IPS-18c (cell line): ENCODE measurements around the gene CHTF18.
A peak's percentile ranks its signal among the peaks of the same experiment; 100 is the strongest.
"Not testable (repeated sequence)": the region's sequence is repeated elsewhere in the genome, so short reads cannot be mapped to it uniquely, and the experiment has no call there.

Source experiments
- H3K4me3 ChIP-seq: 2 replicates; pipeline ENCODE4 v1.7.0; 2013; ENCODE audit warnings: low read depth, mild to moderate bottlenecking, low read length, moderate library complexity; ENCODE audit not compliant: insufficient read depth
- H3K9me3 ChIP-seq: one replicate; pipeline ENCODE4 v1.6.1; 2013; ENCODE audit warnings: mild to moderate bottlenecking, low read length, moderate library complexity; ENCODE audit not compliant: control insufficient read depth, insufficient read depth

The CHTF18 gene

DNA sequence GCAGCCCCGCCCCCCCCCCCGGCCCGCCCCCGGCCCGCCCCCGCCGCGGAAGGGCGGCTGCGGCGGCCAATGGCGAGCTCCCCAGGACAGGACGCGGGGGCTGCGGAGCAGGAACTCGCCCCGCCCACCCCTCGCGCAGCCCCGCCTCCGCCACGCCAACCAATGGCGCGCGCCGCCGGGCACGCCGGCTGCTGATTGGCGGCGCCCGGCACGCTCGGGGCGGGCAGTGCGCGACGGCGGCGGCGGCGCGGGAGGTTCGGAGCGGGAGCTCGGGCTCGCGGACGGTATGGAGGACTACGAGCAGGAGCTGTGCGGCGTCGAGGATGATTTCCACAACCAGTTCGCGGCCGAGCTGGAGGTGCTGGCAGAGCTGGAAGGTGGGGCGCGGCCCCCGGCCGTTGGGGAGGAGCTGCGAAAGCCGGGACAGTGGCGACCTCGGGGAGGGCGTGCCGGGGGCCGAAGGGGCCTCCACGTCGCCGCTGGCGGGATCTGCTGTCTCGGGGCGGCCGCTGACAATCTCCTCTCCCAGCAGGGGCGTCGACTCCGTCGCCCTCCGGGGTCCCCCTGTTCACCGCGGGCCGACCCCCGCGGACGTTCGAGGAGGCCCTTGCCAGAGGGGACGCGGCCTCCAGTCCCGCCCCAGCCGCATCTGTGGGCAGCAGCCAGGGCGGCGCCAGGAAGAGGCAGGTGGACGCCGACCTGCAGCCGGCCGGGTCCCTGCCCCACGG lies at the start of gene CHTF18:
CHTF18 (plus strand) TSS at position 222 of the 728 bp plus-strand sequence; CDS start at position 287, 65 bp downstream.
- Histone ChIP-seq H3K4me3 (peak within 1 kb of the TSS; percentile 92), H3K9me3 (no peaks in the 10 kb centered on the region)

DNA sequence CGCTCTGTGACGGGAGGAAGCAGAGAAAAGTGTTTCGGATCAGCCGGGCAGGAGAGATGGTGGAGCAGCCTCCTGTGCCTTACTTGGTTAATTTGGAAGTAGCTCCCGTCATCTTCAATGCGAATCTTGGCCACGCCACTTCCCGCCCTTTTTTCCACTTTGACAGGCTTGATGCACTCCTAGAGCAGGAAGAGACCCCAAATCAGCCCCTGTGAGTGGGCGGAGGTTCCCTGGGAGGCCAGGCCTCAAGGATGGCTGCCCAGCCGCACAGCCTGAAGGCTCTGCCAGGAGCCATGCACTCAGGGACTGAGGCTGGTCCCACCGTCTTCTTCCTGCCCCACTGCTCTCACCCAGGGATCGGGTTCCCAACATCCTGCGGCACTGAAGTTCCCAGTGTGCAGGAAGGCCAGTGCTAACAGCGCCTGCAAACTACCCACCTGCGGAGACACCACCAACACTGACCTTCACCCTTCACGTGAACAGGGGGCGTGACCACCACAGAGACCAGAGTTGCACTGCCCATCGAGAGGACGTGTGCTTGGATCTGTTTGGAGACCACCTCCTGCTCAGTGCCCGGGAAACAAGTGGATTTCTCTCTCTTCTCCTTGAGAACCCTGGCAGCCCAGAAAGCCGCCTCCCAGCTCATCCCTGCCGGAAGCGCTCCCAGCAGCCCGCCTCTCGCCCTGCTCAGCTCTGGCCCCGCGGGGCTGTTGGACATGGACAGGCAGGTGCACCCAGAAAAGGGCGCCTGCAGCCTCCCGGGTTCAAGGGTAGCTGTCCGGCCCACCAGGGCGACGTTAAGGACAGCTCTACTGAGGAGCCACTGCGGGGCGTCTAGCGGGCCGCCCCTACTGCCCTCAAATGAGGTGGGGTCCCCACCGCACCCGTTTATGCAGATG lies 48.6 kb upstream of the CHTF18 start:
- peak overlapping the region; percentile 92 for H3K4me3 ChIP-seq
- no peaks in the 10 kb centered on the region for H3K9me3 ChIP-seq

DNA sequence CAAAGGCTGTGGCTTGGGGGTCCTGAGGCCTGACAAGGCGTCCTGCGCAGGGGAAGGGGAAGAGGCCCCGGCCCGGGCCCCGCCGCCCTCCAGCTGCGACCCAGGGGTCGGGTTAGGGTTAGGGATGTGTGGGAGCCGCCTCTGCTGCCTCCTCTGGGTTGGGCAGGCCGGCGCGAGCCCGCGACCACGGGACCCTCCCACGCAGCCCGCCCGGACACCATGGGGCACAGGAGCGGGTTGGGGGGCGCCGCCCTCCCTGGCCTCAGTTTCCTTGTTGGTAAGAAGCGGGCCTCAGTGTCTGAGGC lies 48.0 kb upstream of the CHTF18 start:
- Histone ChIP-seq H3K9me3 (no peaks in the 10 kb centered on the region), H3K4me3 (peak overlapping the region; percentile 92)

DNA sequence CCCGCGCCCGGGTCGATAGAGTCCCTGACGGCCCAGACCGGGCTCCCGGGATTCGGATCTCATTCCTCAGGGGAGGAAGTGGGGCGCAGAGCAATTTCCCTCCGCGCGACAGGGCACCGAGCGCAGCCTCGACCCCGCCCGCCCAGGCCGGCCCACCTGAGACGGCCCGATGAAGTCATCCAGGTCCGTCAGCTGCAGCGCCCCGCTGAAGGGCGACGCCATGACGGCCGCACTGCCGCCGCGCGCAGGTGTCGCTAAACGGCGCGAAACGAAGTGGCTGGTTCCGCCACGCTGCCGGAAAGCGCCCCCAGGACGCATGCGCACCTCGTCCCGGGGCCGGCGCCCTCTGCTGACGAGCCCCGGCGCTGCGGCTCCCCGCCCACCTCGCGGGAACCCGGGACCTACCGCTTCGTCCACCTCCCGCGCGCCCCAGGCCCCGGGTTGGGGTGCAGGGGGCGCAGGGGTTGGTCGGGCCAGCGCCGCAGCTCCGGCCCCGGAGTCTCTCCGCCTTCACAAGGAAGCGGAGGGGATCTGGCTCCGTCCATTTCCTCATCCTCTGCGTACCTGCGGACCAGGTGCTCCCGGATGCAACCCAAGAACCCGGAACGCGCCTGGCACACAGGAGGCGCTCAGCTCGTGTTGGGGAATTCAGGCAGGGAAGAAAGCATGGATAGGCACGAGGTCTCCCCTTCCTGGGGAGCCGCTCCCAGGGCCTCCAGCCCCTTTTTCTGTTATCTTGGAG lies 47.5 kb upstream of the CHTF18 start, which contains the start of gene CIAO3:
CIAO3 (minus strand) TSS at position 234 of the 742 bp plus-strand sequence; CDS start at position 222, 12 bp downstream.
- H3K9me3 ChIP-seq = no peaks in the 10 kb centered on the region

DNA sequence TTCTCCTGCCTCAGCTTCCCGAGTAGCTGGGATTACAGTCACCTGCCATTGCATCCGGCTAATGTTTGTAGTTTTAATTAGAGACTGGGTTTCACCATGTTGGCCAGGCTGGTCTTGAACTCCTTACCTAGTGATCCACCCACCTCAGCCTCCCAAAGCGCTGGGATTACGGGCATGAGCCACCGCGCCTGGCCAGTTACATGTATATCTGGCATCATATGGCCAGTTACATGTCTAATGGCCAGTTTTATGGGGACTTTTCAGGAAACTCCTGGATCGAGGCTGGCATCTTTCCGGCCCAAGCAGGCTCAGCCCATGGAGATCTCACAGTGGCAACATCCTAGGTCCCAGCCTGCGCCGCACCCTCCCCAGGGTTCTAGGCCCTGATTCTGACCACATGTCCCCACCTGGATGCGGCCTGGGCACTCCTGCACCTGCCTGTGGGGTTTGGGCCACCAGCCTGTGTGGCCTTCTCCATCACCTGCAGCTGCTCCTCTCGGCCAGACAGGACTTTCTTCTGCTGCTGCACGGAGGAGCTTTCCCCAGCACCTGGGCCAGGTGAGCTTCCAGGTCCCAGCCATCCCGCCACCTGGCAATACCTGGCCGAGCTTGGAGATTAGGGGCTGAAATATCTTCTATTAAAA lies 46.3 kb upstream of the CHTF18 start:
- H3K4me3 ChIP-seq = no peak overlapping the region
- no peaks in the 10 kb centered on the region for H3K9me3 ChIP-seq

More for the DNA sequence above, 47.5 kb upstream of the CHTF18 start, which contains the start of gene CIAO3:
- peak within 1 kb of the TSS; percentile 92 for H3K4me3 ChIP-seq

DNA sequence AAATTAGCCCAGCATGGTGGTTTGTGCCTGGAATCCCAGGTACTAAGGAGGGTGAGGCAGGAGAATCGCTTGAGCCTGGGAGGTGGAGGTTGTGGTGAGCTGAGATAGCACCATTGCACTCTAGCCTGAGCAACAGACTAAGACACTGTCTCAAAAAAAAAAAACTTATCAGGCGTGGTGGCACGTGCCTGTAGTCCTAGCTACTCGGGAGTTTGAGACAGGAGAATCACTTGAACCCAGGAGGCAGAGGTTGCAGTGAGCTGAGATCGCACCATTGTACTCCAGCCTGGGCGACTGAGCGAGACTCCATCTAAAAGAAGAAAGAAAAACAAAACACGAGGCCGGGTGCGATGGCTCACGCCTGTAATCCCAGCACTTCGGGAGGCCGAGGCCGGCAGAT lies 45.5 kb upstream of the CHTF18 start:
- not testable (repeated sequence) for H3K9me3 ChIP-seq, H3K4me3 ChIP-seq

DNA sequence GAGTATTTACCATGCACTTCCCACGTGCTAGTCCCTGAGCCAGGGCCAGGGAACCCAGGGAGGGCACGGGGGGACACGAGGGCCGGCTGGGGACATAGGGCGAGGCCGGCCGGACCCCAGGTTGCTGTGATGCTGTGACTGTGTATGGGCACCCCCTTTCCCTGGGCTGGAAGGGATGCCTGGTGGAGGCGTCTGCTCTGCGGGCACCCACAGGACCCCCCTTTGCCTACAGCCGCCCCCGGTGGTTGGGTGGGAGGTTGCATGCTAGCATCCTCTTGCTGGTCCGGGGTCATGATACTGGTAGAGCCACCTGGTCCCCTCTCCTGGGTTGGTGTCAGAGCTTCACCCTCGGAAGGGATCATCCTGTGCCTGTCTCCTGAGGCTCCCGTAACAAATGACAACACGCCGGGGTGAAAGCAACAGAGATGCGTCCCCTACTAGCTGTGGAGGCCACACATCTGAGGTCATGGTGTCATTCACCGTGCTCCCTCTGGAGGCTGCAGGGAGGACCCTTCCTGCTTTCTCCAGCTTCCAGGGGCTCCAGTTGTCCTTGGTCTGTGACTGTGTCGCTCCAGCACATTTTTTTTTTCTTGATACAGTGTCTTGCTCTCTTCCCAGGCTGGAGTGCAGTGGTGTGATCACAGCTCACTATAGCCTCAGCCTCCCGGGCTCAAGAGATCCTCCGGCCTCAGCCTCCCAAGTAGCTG lies 44.5 kb upstream of the CHTF18 start:
- Histone ChIP-seq H3K4me3 (no peak overlapping the region), H3K9me3 (no peaks in the 10 kb centered on the region)

DNA sequence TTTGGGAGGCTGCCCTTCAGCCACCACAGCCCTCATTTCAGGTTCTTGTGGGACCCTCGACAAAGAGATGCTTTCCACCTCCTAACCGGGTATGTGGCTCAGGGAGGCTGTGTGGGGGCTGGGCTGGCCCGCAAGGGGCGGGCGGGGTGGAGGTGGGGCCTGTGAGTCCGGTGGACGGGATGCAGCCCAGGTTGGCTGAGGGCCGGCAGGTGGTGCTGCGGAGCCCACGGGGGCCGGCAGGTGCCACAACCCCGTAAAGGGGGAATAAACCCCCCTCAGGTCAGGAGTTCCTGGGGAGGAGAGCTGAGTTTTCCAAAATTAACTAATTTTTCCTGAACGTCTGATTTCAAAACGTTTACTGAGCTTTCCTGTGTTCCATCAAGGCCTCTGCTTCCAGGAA lies 42.7 kb upstream of the CHTF18 start:
- H3K9me3 ChIP-seq = no peaks in the 10 kb centered on the region
- H3K4me3 ChIP-seq = no peak overlapping the region

DNA sequence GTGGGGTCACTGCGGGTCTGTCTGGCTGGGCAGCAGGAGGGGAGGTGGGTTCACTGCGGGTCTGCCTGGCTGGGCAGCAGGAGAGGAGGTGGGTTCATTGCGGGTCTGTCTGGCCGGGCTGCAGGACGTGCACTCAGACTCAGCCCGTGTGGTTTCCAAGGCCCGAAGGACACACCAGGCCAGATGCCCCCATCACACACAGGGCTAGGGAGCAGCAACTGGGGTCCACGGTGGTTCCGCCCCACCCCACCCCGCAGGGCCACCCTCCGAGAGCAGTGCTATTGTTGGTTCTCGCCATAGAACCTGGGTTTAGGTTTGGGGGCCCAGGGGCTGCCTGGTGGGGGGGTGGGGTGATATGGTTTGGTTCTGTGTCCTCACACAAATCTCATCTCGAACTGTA lies 41.8 kb upstream of the CHTF18 start:
- Histone ChIP-seq H3K4me3 (no peak overlapping the region), H3K9me3 (no peaks in the 10 kb centered on the region)

DNA sequence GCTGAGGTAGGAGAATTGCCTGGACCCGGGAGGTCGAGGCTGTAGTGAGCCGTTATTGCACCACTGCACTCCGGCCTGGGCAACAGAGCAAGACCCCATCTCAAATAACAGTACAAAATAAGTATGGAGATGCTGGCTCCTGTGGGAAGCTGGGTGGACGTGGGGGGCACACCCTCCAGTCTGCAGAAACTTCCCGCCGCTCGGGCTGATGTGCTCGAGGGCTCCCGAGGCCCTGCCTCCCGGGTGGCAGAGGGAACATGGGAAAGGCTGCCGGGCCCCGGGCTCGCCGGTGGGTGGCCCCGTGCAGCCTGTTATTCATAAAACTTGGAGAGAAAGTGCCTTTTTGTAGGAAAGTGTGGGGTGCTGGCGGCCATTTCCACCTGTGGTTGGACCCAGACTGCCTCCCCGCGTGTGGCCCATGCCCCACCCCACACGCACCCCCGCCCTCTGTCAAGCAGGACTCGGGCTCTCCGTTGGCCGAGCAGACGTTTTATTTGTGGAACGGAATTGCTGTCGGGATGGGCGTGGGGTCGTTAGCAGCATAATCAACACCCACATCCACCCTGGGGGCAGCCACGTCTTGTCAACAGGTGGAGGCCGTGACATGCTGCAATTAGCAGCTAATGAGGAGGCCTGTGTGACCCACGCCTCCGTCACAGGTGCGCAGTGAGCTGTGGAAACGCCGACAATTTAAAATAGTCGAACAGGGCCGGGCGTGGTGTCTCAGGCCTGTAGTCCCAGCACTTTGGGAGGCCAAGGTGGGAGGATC lies 40.3 kb upstream of the CHTF18 start:
- Histone ChIP-seq H3K9me3 (no peaks in the 10 kb centered on the region), H3K4me3 (no peak overlapping the region)

DNA sequence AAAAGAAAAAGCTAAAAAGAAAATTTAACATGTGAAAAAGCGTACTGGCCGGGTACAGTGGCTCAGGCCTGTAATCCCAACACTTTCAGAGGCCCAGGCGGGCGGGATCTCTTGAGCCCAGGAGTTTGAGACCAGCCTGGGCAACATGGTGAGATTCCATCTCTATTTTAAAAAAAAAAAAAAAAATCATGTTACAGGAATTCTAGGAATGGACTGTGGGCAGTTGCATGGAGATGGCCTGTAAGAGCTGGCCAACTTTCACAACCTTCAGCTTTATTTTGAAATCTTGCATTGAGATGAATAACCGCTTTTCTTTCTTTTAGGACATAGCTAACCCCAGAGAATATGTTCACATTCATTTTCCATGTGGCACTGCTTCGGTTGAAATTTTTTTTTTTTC lies 39.4 kb upstream of the CHTF18 start:
- H3K4me3 ChIP-seq = no peak overlapping the region
- no peaks in the 10 kb centered on the region for H3K9me3 ChIP-seq

DNA sequence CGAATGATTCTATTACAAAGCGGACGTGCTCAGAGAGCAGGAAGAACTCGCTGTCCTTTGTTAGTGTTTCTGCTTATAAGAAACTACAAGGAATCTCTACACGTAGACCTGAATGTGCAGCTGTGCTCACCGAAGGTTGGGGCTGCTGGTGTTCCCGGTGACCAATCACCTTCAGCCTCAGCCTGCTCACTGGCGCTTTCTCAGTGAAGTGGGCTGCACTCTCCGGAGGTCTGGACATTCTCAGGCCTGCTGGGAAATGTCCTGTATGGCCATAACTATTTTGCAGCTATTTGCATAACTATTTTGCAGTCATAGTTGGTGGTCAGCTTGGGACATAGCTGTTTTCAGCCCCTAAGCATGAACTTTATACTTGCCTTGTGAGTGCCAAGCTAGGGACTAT lies 37.9 kb upstream of the CHTF18 start:
- H3K9me3 ChIP-seq = no peaks in the 10 kb centered on the region

DNA sequence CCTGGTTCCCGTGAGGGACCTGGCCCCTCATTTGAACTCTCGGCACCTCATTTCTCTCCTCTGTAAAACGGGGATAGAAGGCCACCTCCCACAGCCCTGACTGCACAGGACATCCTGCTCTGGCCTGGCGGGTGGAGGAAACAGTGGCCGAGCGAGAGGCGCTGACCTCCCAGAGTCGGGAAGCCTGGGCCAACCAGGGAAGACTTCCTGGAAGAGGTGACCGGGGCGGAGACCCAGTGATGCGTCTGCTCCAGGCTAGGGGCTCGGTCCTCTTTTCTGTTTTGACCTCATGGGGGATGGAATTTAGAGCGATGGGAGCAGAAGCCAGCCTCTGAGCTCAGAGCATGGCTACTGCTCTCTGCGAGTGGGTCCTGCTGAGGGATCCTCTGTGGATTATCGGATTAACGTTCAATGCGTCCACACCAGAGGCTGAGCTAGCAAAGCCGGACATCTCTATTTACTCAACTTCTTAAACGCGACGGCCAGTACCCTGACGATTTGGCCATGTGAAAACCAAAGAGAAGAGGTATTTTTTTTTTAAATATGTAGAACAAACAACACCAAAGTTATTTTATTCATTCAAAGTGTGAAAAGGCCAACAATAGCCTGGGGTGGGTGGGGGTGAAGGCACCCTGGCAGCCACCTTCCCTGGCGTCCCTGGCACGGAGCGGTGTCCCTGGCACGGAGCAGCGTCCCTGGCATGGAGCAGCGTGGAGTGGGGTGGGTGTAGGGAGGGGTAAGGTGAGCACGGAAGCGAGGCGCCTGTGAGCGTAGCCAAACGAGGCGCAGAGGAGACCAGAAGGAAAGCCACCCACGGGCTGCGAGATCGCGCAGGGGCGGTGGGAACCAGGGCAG lies 37.0 kb upstream of the CHTF18 start:
- H3K4me3 ChIP-seq = no peak overlapping the region
- H3K9me3 ChIP-seq = no peaks in the 10 kb centered on the region

More for the DNA sequence above, 37.9 kb upstream of the CHTF18 start:
- H3K4me3 ChIP-seq = no peak overlapping the region

DNA sequence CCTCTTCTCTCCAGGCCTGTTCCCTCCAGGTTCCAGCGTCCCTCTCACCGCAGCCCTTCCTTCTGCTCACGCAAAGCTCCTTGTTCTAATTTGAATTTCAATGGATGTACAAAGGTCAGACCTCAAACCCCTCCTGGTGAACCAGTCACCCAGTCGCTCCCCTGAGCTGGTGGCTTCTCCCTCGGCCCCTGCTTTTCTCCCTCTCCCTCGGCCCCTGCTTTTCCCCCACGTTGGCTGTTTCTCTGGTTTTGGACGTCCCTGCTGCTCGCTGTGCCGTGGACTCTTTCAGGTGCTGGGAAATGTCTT lies 36.5 kb upstream of the CHTF18 start:
- Histone ChIP-seq H3K9me3 (no peaks in the 10 kb centered on the region), H3K4me3 (no peak overlapping the region)

DNA sequence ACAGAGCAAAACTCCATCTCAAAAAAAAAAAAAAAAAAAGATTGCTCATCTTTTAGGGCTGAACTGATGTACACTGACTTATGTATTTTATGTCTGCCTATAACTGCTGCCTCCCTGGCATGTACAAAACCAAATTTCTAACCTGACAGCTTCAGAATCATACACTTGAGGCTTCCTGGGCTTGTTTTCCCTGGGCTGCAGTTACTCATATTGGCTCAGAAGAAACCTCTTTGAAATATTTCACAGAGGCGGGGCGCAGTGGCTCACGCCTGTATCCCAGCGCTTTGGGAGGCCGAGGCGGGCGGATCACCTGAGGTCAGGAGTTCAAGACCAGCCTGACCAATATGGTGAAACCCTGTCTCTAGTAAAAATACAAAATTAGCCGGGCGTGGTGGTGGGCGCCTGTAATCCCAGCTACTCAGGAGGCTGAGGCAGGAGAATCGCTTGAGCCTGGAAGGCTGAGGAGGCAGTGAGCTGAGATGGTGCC lies 34.3 kb upstream of the CHTF18 start:
- not testable (repeated sequence) for H3K4me3 ChIP-seq, H3K9me3 ChIP-seq
